ENCODE results near the gene TSPAN16.

TSPAN16 gene

DNA sequence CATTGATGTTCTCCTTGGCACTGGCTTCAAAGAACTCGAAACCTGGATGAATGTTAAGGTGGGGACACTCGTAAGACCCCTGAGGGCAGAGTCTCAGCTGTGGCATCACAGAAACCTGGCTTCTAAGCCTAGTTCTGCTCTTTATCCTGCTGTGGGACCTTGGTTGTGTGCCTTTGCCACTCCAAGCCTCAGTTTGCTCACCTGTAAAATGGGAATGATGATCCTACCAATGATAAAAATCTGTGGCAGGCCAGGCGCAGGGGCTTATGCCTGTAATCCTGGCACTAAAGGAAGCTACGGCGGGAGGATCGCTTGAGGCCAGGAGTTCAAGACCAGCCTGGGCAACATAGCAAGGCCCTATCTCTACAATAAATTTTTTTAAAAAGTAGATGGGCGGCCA is 29.6 kb downstream of the TSPAN16 start:
- H3K4ac ChIP-seq (ENCODE audit: low read depth in 1 of 2, low read length in 2 of 2) = peak overlapping the region; percentile 40 to 54
- H3K4me2 ChIP-seq (ENCODE audit: low read length, poor library complexity, severe bottlenecking) = no peak overlapping the region
- no peaks in the 10 kb centered on the region for H3K9me3 ChIP-seq (ENCODE audit: control insufficient read depth, low read length)
- WGBS = 96% methylated on average over 7 of the region's 7 CpGs
- H2BK12ac ChIP-seq (ENCODE audit: low read length in 2 of 2) = peak overlapping the region in 1 of 2 experiments; percentile 26
- H2AFZ ChIP-seq (ENCODE audit: low read depth, low read length) = no peak overlapping the region
- no peak overlapping the region for H2BK5ac ChIP-seq (ENCODE audit: low read depth, low read length, poor library complexity, severe bottlenecking)
- no peak overlapping the region for H3K18ac ChIP-seq (ENCODE audit: low read depth in 1 of 2, low read length in 2 of 2)
- no peak overlapping the region for H4K91ac ChIP-seq (ENCODE audit: low read length)
- H3K9ac ChIP-seq (ENCODE audit: low read length) = no peak overlapping the region
- no peaks in the 10 kb centered on the region for H3K79me1 ChIP-seq (replicated peaks; ENCODE audit: low read length, poor library complexity, severe bottlenecking)
- peaks cover 16% of the 10 kb centered on the region for H3K4me1 ChIP-seq (ENCODE audit: control insufficient read depth, insufficient read depth, low read depth, low read length)
- peaks cover 0 to 13% of the 10 kb centered on the region in 2 experiments for H3K36me3 ChIP-seq (ENCODE audit: control insufficient read depth in 1 of 2, insufficient read depth in 2 of 2, low read depth in 1 of 2, low read length in 2 of 2)
- no peak overlapping the region for H4K8ac ChIP-seq (ENCODE audit: low read length)
- H3K27ac ChIP-seq (ENCODE audit: low read length, poor library complexity, severe bottlenecking) = no peak overlapping the region
- H2AK5ac ChIP-seq (ENCODE audit: low read length, severe bottlenecking) = no peak overlapping the region
- no peak overlapping the region for H3K14ac ChIP-seq (ENCODE audit: low read length in 2 of 2)
- H2BK15ac ChIP-seq (ENCODE audit: low read depth, poor library complexity, severe bottlenecking) = no peak overlapping the region
- H3K4me3 ChIP-seq (ENCODE audit: insufficient read depth in 1 of 2, low read depth in 1 of 2, low read length in 2 of 2) = no peak overlapping the region
- H3K23ac ChIP-seq (ENCODE audit: low read length in 2 of 2) = no peak overlapping the region
- no peak for DNase-seq
- H3K27me3 ChIP-seq (ENCODE audit: control insufficient read depth in 1 of 2, insufficient read depth in 1 of 2, low read length in 2 of 2) = no peaks in the 10 kb centered on the region
- H2BK120ac ChIP-seq (ENCODE audit: low read depth, low read length) = no peak overlapping the region

DNA sequence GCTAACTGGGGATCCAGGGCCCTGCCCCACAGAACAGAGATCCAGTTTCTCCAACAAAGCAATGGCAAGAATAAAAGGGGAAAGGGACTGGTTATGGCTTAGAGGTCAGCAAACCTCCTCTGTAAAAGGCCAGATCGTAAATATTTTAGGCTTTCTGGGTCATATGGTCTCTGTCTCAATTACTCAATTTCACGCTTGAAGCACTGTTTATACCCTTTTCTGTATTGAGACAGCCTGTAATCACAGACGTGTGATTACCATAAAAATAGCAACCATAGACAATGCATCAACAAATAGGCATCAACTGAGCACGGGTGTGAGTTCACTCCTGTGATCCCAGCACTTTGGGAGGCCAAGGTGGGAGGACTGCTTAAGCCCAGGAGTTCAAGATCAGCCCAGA is 34.2 kb downstream of the TSPAN16 start:
- no peak for DNase-seq
- Histone ChIP-seq H2BK5ac (ENCODE audit: low read depth, low read length, poor library complexity, severe bottlenecking) (no peak overlapping the region), H3K27me3 (ENCODE audit: control insufficient read depth in 1 of 2, insufficient read depth in 1 of 2, low read length in 2 of 2) (no peaks in the 10 kb centered on the region), H3K4me2 (ENCODE audit: low read length, poor library complexity, severe bottlenecking) (no peak overlapping the region), H2BK120ac (ENCODE audit: low read depth, low read length) (no peak overlapping the region), H3K18ac (ENCODE audit: low read depth in 1 of 2, low read length in 2 of 2) (no peak overlapping the region), H3K23ac (ENCODE audit: low read length in 2 of 2) (no peak overlapping the region), H2AK5ac (ENCODE audit: low read length, severe bottlenecking) (no peak overlapping the region), H3K9me3 (ENCODE audit: control insufficient read depth, low read length) (no peaks in the 10 kb centered on the region), H3K27ac (ENCODE audit: low read length, poor library complexity, severe bottlenecking) (no peak overlapping the region), H3K14ac (ENCODE audit: low read length in 2 of 2) (no peak overlapping the region), H3K9ac (ENCODE audit: low read length) (no peak overlapping the region), H3K4me1 (ENCODE audit: control insufficient read depth, insufficient read depth, low read depth, low read length) (peaks cover under 1% of the 10 kb centered on the region), H4K8ac (ENCODE audit: low read length) (no peak overlapping the region), H3K79me1 (replicated peaks; ENCODE audit: low read length, poor library complexity, severe bottlenecking) (no peaks in the 10 kb centered on the region), H2BK12ac (ENCODE audit: low read length in 2 of 2) (no peak overlapping the region), H2AFZ (ENCODE audit: low read depth, low read length) (no peak overlapping the region), H4K91ac (ENCODE audit: low read length) (no peak overlapping the region), H3K36me3 (ENCODE audit: control insufficient read depth in 1 of 2, insufficient read depth in 2 of 2, low read depth in 1 of 2, low read length in 2 of 2) (peaks cover under 1 to 34% of the 10 kb centered on the region in 2 experiments), H3K4ac (ENCODE audit: low read depth in 1 of 2, low read length in 2 of 2) (no peak overlapping the region), H3K4me3 (ENCODE audit: insufficient read depth in 1 of 2, low read depth in 1 of 2, low read length in 2 of 2) (no peak overlapping the region), H2BK15ac (ENCODE audit: low read depth, poor library complexity, severe bottlenecking) (no peak overlapping the region)
- WGBS = 59% methylated on average over 4 of the region's 4 CpGs

DNA sequence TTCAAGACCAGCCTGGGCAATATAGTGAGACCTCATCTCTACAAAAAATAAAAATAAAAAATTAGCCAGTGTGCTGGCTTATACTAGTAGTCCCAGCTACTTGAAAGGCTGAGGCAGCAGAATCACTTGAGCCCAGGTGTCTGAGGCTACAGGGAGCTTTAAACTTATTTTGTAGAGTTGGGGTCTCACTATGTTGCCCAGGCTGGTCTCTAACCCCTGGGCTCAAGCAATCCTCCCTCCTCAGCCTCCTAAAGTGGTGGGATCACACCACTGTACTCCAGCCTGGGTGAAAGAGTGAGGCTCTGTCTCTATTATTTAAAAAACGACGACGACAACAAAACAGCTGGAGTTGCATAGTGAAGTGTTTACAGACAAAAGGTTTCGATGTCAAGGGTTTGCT is 35.5 kb downstream of the TSPAN16 start:
- no peak overlapping the region for H2BK12ac ChIP-seq (ENCODE audit: low read length in 2 of 2)
- H2BK120ac ChIP-seq (ENCODE audit: low read depth, low read length) = no peak overlapping the region
- no peak overlapping the region for H3K27ac ChIP-seq (ENCODE audit: low read length, poor library complexity, severe bottlenecking)
- H2AK5ac ChIP-seq (ENCODE audit: low read length, severe bottlenecking) = no peak overlapping the region
- no peaks in the 10 kb centered on the region for H3K4me1 ChIP-seq (ENCODE audit: control insufficient read depth, insufficient read depth, low read depth, low read length)
- H4K8ac ChIP-seq (ENCODE audit: low read length) = no peak overlapping the region
- 71% methylated on average over 4 of the region's 4 CpGs for WGBS
- H3K79me1 ChIP-seq (replicated peaks; ENCODE audit: low read length, poor library complexity, severe bottlenecking) = no peaks in the 10 kb centered on the region
- no peak overlapping the region for H3K4ac ChIP-seq (ENCODE audit: low read depth in 1 of 2, low read length in 2 of 2)
- peaks cover 8 to 46% of the 10 kb centered on the region in 2 experiments for H3K36me3 ChIP-seq (ENCODE audit: control insufficient read depth in 1 of 2, insufficient read depth in 2 of 2, low read depth in 1 of 2, low read length in 2 of 2)
- no peak overlapping the region for H3K14ac ChIP-seq (ENCODE audit: low read length in 2 of 2)
- no peak overlapping the region for H3K4me2 ChIP-seq (ENCODE audit: low read length, poor library complexity, severe bottlenecking)
- no peak overlapping the region for H3K4me3 ChIP-seq (ENCODE audit: insufficient read depth in 1 of 2, low read depth in 1 of 2, low read length in 2 of 2)
- no peak overlapping the region for H3K23ac ChIP-seq (ENCODE audit: low read length in 2 of 2)
- no peak overlapping the region for H3K9ac ChIP-seq (ENCODE audit: low read length)
- H4K91ac ChIP-seq (ENCODE audit: low read length) = no peak overlapping the region
- H2BK5ac ChIP-seq (ENCODE audit: low read depth, low read length, poor library complexity, severe bottlenecking) = no peak overlapping the region
- no peaks in the 10 kb centered on the region for H3K27me3 ChIP-seq (ENCODE audit: control insufficient read depth in 1 of 2, insufficient read depth in 1 of 2, low read length in 2 of 2)
- no peaks in the 10 kb centered on the region for H3K9me3 ChIP-seq (ENCODE audit: control insufficient read depth, low read length)
- DNase-seq = no peak
- no peak overlapping the region for H2BK15ac ChIP-seq (ENCODE audit: low read depth, poor library complexity, severe bottlenecking)
- no peak overlapping the region for H3K18ac ChIP-seq (ENCODE audit: low read depth in 1 of 2, low read length in 2 of 2)
- H2AFZ ChIP-seq (ENCODE audit: low read depth, low read length) = no peak overlapping the region

DNA sequence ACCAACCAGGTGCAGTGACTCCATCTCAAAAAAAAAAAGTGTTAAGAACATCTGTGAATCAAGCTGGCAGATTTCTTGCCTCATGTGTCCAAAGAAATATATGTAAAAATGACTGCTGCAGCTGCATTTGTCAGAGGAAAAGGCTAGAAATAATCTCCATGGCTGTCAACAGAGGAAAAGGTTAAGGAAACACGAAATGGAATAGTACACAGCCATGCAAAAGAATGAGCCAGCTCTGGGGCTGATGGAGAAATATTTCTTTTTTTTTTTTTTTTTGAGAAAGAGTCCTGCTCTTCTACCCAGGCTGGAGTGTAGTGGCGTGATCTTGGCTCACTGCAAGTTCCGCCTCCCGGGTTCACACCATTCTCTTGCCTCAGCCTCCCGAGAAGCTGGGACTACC is 36.9 kb downstream of the TSPAN16 start:
- DNase-seq = no peak
- Histone ChIP-seq H2AFZ (ENCODE audit: low read depth, low read length) (no peak overlapping the region), H4K8ac (ENCODE audit: low read length) (no peak overlapping the region), H2BK15ac (ENCODE audit: low read depth, poor library complexity, severe bottlenecking) (no peak overlapping the region), H3K9ac (ENCODE audit: low read length) (no peak overlapping the region), H3K27me3 (ENCODE audit: control insufficient read depth in 1 of 2, insufficient read depth in 1 of 2, low read length in 2 of 2) (no peaks in the 10 kb centered on the region), H2BK5ac (ENCODE audit: low read depth, low read length, poor library complexity, severe bottlenecking) (no peak overlapping the region), H3K4ac (ENCODE audit: low read depth in 1 of 2, low read length in 2 of 2) (no peak overlapping the region), H3K23ac (ENCODE audit: low read length in 2 of 2) (no peak overlapping the region), H2BK120ac (ENCODE audit: low read depth, low read length) (no peak overlapping the region), H3K14ac (ENCODE audit: low read length in 2 of 2) (no peak overlapping the region), H3K36me3 (ENCODE audit: control insufficient read depth in 1 of 2, insufficient read depth in 2 of 2, low read depth in 1 of 2, low read length in 2 of 2) (peaks cover 10 to 39% of the 10 kb centered on the region in 2 experiments), H3K4me1 (ENCODE audit: control insufficient read depth, insufficient read depth, low read depth, low read length) (no peaks in the 10 kb centered on the region), H3K18ac (ENCODE audit: low read depth in 1 of 2, low read length in 2 of 2) (no peak overlapping the region), H4K91ac (ENCODE audit: low read length) (no peak overlapping the region), H3K27ac (ENCODE audit: low read length, poor library complexity, severe bottlenecking) (no peak overlapping the region), H3K4me3 (ENCODE audit: insufficient read depth in 1 of 2, low read depth in 1 of 2, low read length in 2 of 2) (no peak overlapping the region), H3K79me1 (replicated peaks; ENCODE audit: low read length, poor library complexity, severe bottlenecking) (no peaks in the 10 kb centered on the region), H3K9me3 (ENCODE audit: control insufficient read depth, low read length) (no peaks in the 10 kb centered on the region), H2AK5ac (ENCODE audit: low read length, severe bottlenecking) (no peak overlapping the region), H2BK12ac (ENCODE audit: low read length in 2 of 2) (no peak overlapping the region), H3K4me2 (ENCODE audit: low read length, poor library complexity, severe bottlenecking) (no peak overlapping the region)
- WGBS = 97% methylated on average over 5 of the region's 5 CpGs
